Stimulated activated CD4-positive, alpha-beta T cell treated with anti-CD3 and anti-CD28 coated beads, Interleukin-2, amount 100 ng/mL, for 4 hours (primary cell): ENCODE results near the gene ZNF407.

Source experiments
- DNase-seq: peaks from one replicate; pipeline ENCODE4 v3.0.0-alpha.2; 2020; ENCODE audit warnings: low read depth

The ZNF407 gene

GRCh38 chr18:75104483-75104882 lies 506.8 kb downstream of the ZNF407 start:
- no peak for DNase-seq

- DNase-seq: no peak
Measured at GRCh38 chr18:75105551-75106254, 508.0 kb downstream of the ZNF407 start.

- DNase-seq: no peak
Measured at GRCh38 chr18:75106746-75107145, 509.1 kb downstream of the ZNF407 start.

GRCh38 chr18:75107196-75107930 lies 509.7 kb downstream of the ZNF407 start:
- DNase-seq: no peak

GRCh38 chr18:75107931-75108276 lies 510.2 kb downstream of the ZNF407 start:
- no peak for DNase-seq

- DNase-seq: no peak
Measured at GRCh38 chr18:75108579-75109318, 511.1 kb downstream of the ZNF407 start.

GRCh38 chr18:75109319-75109691 lies 511.6 kb downstream of the ZNF407 start:
- DNase-seq: no peak

GRCh38 chr18:75109819-75110218 lies 512.1 kb downstream of the ZNF407 start:
- no peak for DNase-seq

GRCh38 chr18:75110311-75110710 lies 512.6 kb downstream of the ZNF407 start:
- no peak for DNase-seq

GRCh38 chr18:75110846-75111415 lies 513.3 kb downstream of the ZNF407 start:
- DNase-seq: no peak

- no peak for DNase-seq
Measured at GRCh38 chr18:75111760-75112159, 514.1 kb downstream of the ZNF407 start.

- DNase-seq: no peak
Measured at GRCh38 chr18:75112186-75113096, 514.8 kb downstream of the ZNF407 start.

- no peak for DNase-seq
Measured at GRCh38 chr18:75113455-75113854, 515.8 kb downstream of the ZNF407 start.

GRCh38 chr18:75114231-75114764 lies 516.6 kb downstream of the ZNF407 start:
- no peak for DNase-seq
